Activated T-helper 2 cell treated with anti-CD3 and anti-CD28 coated beads, Interferon-gamma antibody, Interleukin-2, Interleukin-4, amounts not matched to agents 10 μg/mL and 5 μg/mL and 100 μg/mL, durations not matched to agents 14 hours and 24 hours and 36 hours (primary cell): Measurements from ENCODE around the gene MARCHF2. TPM values are rescaled to one million over a fixed set of nuclear protein-coding genes. Genes with fewer than 3 reads are reported as not detected.
"Not testable (repeated sequence)": the region's sequence is repeated elsewhere in the genome, so short reads cannot be mapped to it uniquely, and the experiment has no call there.

Experiments
- DNase-seq: peaks from one replicate; pipeline ENCODE4 v3.0.0; 2021; ENCODE audit warnings: low spot score
- H3K27ac Mint-ChIP-seq: one replicate; pipeline ENCODE4 v1.8.0; 2021; ENCODE audit warnings: mixed read lengths
- H3K27me3 Mint-ChIP-seq: one replicate; pipeline ENCODE4 v1.8.0; 2021; ENCODE audit warnings: low read depth, mixed read lengths
- H3K36me3 Mint-ChIP-seq: one replicate; pipeline ENCODE4 v1.8.0; 2021; ENCODE audit warnings: low read depth, mixed read lengths
- H3K4me1 Mint-ChIP-seq: one replicate; pipeline ENCODE4 v1.8.0; 2021; ENCODE audit warnings: low read depth, mixed read lengths
- H3K4me3 Mint-ChIP-seq: one replicate; pipeline ENCODE4 v1.8.0; 2021; ENCODE audit warnings: low read depth, mild to moderate bottlenecking, moderate library complexity, mixed read lengths
- H3K9me3 Mint-ChIP-seq: one replicate; pipeline ENCODE4 v1.8.0; 2021; ENCODE audit warnings: mixed read lengths
- intact Hi-C: fragments of 100-400 bp; cut with micrococcal nuclease; formaldehyde crosslinking; loops from one replicate; pipeline ENCODE4 v1.15.1; 2023
- total RNA-seq: library from RNA; stranded (reverse); gene quantifications from 2 replicates; pipeline ENCODE4 v1.2.3, GENCODE V29; 2022

MARCHF2 gene
- total RNA-seq, 1 donor from 2014 or later, result 13.0 TPM

- H3K4me1 Mint-ChIP-seq, result no peaks in the 10 kb centered on the region
- H3K9me3 Mint-ChIP-seq, result no peaks in the 10 kb centered on the region
- H3K4me3 Mint-ChIP-seq, result no peak overlapping the region
- DNase-seq, result no peak
- no peaks in the 10 kb centered on the region for H3K27me3 Mint-ChIP-seq
- intact Hi-C loops, result no loop called here
- H3K27ac Mint-ChIP-seq, result no peak overlapping the region
- H3K36me3 Mint-ChIP-seq, result peaks cover 22% of the 10 kb centered on the region
These were observed 9.3 kb upstream of the MARCHF2 start for GRCh38 chr19:8403820-8404109.

GRCh38 chr19:8404391-8405151 lies 8.5 kb upstream of the MARCHF2 start:
- Mint-ChIP-seq H3K36me3 (peaks cover 22% of the 10 kb centered on the region), H3K4me1 (no peaks in the 10 kb centered on the region), H3K9me3 (no peaks in the 10 kb centered on the region), H3K27ac (no peak overlapping the region), H3K27me3 (no peaks in the 10 kb centered on the region), H3K4me3 (no peak overlapping the region)
- intact Hi-C loops, result no loop called here
- no peak for DNase-seq

GRCh38 chr19:8410718-8411117 lies 2.4 kb upstream of the MARCHF2 start:
- not testable (repeated sequence) for H3K4me1 Mint-ChIP-seq, DNase-seq, H3K9me3 Mint-ChIP-seq, H3K4me3 Mint-ChIP-seq, H3K27me3 Mint-ChIP-seq, H3K36me3 Mint-ChIP-seq, H3K27ac Mint-ChIP-seq
- intact Hi-C loops, result loop anchor here (10.0 kb wide), 2 partner anchors 104 to 174 kb away; partner anchors contain the start of gene ZNF414

- intact Hi-C loops, result loop anchor here (10.0 kb wide), 2 partner anchors 101 to 171 kb away; partner anchors contain the start of gene ZNF414
- no peak for DNase-seq
These were observed 507 bp downstream of the MARCHF2 start for GRCh38 chr19:8413629-8413995.

GRCh38 chr19:8416796-8417195 lies 3.7 kb downstream of the MARCHF2 start:
- H3K4me1 Mint-ChIP-seq, result peaks cover 4% of the 10 kb centered on the region
- DNase-seq, result no peak
- H3K27ac Mint-ChIP-seq, result no peak overlapping the region
- H3K9me3 Mint-ChIP-seq, result no peaks in the 10 kb centered on the region
- H3K36me3 Mint-ChIP-seq, result no peaks in the 10 kb centered on the region
- H3K4me3 Mint-ChIP-seq, result no peak overlapping the region
- no peaks in the 10 kb centered on the region for H3K27me3 Mint-ChIP-seq
- intact Hi-C loops, result loop anchor here (10.0 kb wide), 2 partner anchors 98 to 168 kb away; partner anchors contain the start of gene ZNF414

More at GRCh38 chr19:8413629-8413995, 507 bp downstream of the MARCHF2 start:
- Mint-ChIP-seq H3K4me3 (peak overlapping the region; percentile 65), H3K9me3 (no peaks in the 10 kb centered on the region), H3K27me3 (no peaks in the 10 kb centered on the region), H3K27ac (no peak overlapping the region), H3K4me1 (peaks cover 7% of the 10 kb centered on the region), H3K36me3 (no peaks in the 10 kb centered on the region)

GRCh38 chr19:8421484-8422461 lies 8.7 kb downstream of the MARCHF2 start:
- intact Hi-C loops, result no loop called here
- Mint-ChIP-seq H3K4me1 (no peaks in the 10 kb centered on the region), H3K4me3 (no peak overlapping the region), H3K27me3 (no peaks in the 10 kb centered on the region), H3K27ac (no peak overlapping the region), H3K9me3 (no peaks in the 10 kb centered on the region), H3K36me3 (no peaks in the 10 kb centered on the region)
- DNase-seq, result no peak

- intact Hi-C loops, result no loop called here
- no peaks in the 10 kb centered on the region for H3K36me3 Mint-ChIP-seq
- H3K4me1 Mint-ChIP-seq, result no peaks in the 10 kb centered on the region
- H3K4me3 Mint-ChIP-seq, result no peak overlapping the region
- H3K27ac Mint-ChIP-seq, result no peak overlapping the region
- no peaks in the 10 kb centered on the region for H3K9me3 Mint-ChIP-seq
- no peaks in the 10 kb centered on the region for H3K27me3 Mint-ChIP-seq
- DNase-seq, result no peak
These were observed 10.7 kb downstream of the MARCHF2 start for GRCh38 chr19:8423817-8424223.

GRCh38 chr19:8425331-8425730 lies 12.2 kb downstream of the MARCHF2 start:
- DNase-seq, H3K4me1 Mint-ChIP-seq, H3K4me3 Mint-ChIP-seq, H3K27me3 Mint-ChIP-seq, intact Hi-C loops, H3K27ac Mint-ChIP-seq, H3K9me3 Mint-ChIP-seq, H3K36me3 Mint-ChIP-seq: not testable (repeated sequence)

- intact Hi-C loops, result no loop called here
- Mint-ChIP-seq H3K4me1 (no peaks in the 10 kb centered on the region), H3K27ac (no peak overlapping the region), H3K9me3 (no peaks in the 10 kb centered on the region), H3K4me3 (no peak overlapping the region), H3K36me3 (peaks cover 3% of the 10 kb centered on the region), H3K27me3 (no peaks in the 10 kb centered on the region)
- no peak for DNase-seq
These were observed 13.2 kb downstream of the MARCHF2 start for GRCh38 chr19:8426283-8426682.

GRCh38 chr19:8429044-8429443 lies 15.9 kb downstream of the MARCHF2 start:
- intact Hi-C loops, result no loop called here
- no peak for DNase-seq
- H3K9me3 Mint-ChIP-seq, result no peaks in the 10 kb centered on the region
- no peak overlapping the region for H3K27ac Mint-ChIP-seq
- H3K27me3 Mint-ChIP-seq, result no peaks in the 10 kb centered on the region
- no peak overlapping the region for H3K4me3 Mint-ChIP-seq
- no peaks in the 10 kb centered on the region for H3K4me1 Mint-ChIP-seq
- H3K36me3 Mint-ChIP-seq, result peaks cover 3% of the 10 kb centered on the region

GRCh38 chr19:8429826-8430225 lies 16.7 kb downstream of the MARCHF2 start:
- no peak for DNase-seq
- Mint-ChIP-seq H3K9me3 (no peaks in the 10 kb centered on the region), H3K4me3 (no peak overlapping the region), H3K27me3 (no peaks in the 10 kb centered on the region), H3K4me1 (no peaks in the 10 kb centered on the region), H3K27ac (no peak overlapping the region), H3K36me3 (peaks cover 3% of the 10 kb centered on the region)
- intact Hi-C loops, result no loop called here

- Mint-ChIP-seq H3K4me1 (no peaks in the 10 kb centered on the region), H3K4me3 (no peak overlapping the region), H3K36me3 (peaks cover 3% of the 10 kb centered on the region), H3K27me3 (no peaks in the 10 kb centered on the region), H3K9me3 (no peaks in the 10 kb centered on the region), H3K27ac (no peak overlapping the region)
- intact Hi-C loops, result no loop called here
- no peak for DNase-seq
These were observed 17.5 kb downstream of the MARCHF2 start for GRCh38 chr19:8430650-8431049.

- no peak for DNase-seq
- intact Hi-C loops, result no loop called here
- Mint-ChIP-seq H3K36me3 (no peaks in the 10 kb centered on the region), H3K9me3 (no peaks in the 10 kb centered on the region), H3K27ac (no peak overlapping the region), H3K27me3 (no peaks in the 10 kb centered on the region), H3K4me1 (peaks cover 2% of the 10 kb centered on the region), H3K4me3 (no peak overlapping the region)
These were observed 25.1 kb downstream of the MARCHF2 start for GRCh38 chr19:8438236-8438635.
